ENCODE measurements around the gene ZNF343.

ZNF343 gene

DNA sequence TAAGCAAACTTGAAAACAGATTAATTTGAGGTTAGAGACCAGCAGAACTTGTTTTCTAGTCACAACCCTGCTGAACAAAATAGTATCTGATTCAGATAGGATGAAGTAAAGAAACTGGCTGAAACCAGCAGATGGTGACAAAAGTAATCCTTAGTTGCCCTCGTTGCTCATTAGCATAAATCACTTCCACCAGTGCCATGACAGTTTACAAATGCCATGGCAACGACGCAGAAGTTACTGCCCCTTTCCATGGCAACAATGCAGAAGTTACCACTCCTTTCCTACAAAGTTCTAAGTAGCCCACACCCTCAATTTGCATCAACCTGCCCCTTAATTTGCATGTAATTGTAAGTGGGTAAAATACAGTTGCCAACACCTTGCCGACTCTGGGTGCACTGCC lies 61.9 kb downstream of the ZNF343 start:
- DNase-seq (ENCODE audit: insufficient read length, low spot score) = no peak
- no peak for FAIRE-seq

Measured in HTR-8/SVneo (cell line).